Fibroblast of skin of back (primary cell): Measurements from ENCODE around the gene HLA-B. TPM values are rescaled to one million over a fixed set of nuclear protein-coding genes. Genes with fewer than 3 reads are reported as not detected.
"Not testable (repeated sequence)": the region's sequence is repeated elsewhere in the genome, so short reads cannot be mapped to it uniquely, and the experiment has no call there.

Source experiments
- DNase-seq: peaks from one replicate; pipeline ENCODE4 v3.0.0-alpha.2; 2013
- polyA plus RNA-seq, 2 experiments: library from polyadenylated mRNA; unstranded; fragments of 120-200 nt; gene quantifications; one replicate each; pipeline ENCODE4 v1.2.1, GENCODE V29; 2013; ENCODE audit not compliant: insufficient read length in 2 of 2

The HLA-B gene
- 388 TPM for polyA plus RNA-seq (2013, experiment 1 of 2; ENCODE audit: insufficient read length)
- polyA plus RNA-seq (2013, experiment 2 of 2; ENCODE audit: insufficient read length) = 414 TPM

- peak; percentile 89 for DNase-seq
Measured at GRCh38 chr6:31356946-31357466, at the start of gene HLA-B. HLA-B (minus strand) TSS chr6:31357179; CDS start chr6:31357158, 21 bp downstream.

DNA sequence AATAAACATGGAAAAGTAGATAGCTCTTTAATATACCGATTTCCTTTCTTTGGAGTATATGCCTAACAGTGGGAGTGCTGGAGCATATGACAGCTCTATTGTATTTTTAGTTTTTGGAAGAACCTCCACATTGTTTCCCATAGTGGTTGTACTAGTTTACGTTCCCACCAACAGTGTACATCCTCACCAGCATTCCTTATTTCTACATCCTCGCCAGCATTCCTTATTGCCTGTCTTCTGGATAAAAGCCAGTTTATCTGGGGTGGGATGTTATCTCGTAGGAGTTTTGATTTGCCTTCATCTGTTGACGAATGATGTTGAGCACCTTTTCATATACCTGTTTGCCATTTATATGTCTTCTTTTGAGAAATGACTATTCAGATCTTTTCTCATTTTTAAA, 49.0 kb upstream of the HLA-B start:
- no peak for DNase-seq

DNA sequence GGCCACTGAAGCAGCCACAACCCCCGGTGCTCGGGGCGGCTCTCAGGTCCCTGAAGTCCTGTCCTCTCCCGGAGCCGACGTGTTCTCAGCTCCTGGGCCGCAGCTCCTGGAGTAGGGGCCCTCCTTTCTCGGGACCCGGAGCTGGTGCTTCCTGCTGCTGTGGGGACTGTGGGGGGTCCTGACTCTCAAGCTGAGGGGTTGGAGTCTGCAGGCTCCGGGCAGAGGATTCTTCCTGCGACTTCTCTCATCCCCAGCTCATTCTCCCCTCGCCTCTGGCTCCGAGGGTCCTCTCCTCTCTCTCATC, 47.0 kb upstream of the HLA-B start:
- not testable (repeated sequence) for DNase-seq

DNA sequence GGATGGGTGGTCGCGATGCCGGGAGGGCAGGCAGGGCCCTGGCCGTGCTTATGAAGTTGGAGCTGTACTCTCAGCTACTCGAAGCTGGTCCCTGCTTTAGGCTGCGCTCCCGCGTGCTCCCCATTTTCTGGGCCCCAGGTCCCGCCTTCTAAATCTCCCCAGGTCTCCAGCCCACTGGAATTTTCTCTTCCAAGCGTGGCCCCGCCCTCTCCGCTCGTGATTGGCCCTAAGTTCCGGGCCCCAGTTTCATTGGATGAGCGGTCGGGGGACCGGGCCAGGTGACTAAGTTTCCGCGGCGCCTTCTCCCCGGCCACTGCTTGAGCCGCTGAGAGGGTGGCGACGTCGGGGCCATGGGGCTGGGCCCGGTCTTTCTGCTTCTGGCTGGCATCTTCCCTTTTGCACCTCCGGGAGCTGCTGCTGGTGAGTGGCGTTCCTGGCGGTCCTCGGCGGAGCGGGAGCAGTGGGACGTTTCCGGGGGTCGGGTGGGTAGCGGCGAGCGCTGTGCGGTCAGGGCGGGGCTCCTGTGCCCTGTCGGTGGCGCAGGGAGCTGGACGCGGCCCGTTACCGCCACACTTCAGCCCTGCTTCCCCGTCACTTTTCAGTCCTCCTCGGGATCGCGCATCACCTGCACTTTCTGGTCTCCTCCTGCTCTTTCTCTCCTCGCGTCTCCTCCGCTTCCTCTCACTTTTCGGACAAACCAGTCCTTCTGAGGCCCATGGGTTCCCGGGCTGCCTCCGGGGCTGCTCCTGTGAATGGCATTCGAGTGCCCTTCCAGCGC, 46.5 kb upstream of the HLA-B start, which contains the start of gene MICA:
Gene MICA, plus strand, starts transcription at position 313 of the 778 bp plus-strand sequence. Its CDS starts 38 bp downstream, at position 351.
- DNase-seq = peak; percentile 90

DNA sequence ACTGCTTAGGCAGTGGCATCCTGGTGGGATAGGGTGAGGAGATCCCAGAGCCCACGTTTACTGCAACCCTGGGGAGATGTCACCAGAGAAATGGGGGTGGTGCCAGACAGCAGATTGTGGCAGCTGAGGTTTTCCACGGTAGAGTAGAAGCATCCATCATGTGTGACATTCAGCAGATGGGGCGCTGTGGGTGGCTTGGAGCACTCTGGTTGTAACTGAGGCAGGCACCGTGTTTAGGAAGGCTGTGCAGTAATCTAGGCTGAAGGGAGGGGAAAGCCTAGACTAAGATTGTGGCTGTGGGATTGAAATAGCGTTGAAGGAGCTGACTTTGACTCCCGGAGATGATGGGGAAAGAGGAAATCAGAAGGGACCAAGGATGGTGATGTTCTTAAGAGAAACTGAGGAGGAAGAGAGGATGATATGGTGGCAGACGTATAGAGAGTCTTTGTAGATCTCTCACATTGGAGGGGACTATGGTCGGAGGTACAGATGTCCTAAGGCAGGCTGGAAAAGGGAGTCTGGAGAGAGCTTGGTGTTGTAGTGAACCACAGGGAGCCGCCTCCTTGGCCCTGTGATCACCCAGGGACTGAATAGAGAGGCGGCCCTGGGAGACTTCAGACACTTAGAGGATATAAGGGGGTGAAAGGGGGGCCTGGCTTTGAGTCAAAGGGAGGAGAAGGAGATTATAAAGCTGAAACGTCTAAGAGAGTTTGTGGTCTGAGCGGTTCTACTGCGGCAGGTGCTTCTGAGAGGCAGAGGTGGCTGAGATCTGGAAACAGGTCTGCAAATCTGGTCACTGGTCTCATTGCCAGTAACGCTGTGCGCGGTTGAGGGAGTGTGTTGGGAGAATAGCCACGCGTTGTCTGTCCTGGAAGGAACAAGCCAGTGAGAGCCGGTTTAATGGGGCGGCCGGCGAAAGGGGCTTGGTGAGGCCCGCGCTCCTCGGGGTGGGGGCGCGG, 45.6 kb upstream of the HLA-B start:
- DNase-seq = no peak

DNA sequence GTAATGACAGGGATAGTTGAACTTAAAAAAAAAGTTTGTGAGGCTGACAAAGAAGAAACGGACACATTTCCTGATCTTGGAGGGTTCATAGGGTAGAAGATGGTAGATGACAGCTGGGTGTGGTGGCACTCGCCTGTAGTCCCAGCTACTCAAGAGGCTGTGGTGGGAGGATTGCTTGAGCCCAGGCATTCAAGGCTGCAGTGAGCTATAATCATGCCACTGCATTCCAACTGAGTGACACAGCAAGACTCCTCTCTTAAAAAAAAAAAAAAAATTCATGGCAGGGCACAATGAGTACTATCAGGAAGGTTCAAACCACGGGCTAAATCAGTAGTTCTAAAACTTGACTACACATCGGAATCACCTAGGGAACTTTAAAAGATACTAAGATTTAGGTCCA, 44.4 kb upstream of the HLA-B start:
- peak; percentile 92 for DNase-seq

GRCh38 chr6:31400467-31401289, 43.7 kb upstream of the HLA-B start:
- DNase-seq = peak; percentile 74

- peak; percentile 90 for DNase-seq
Measured at GRCh38 chr6:31399589-31400466, 42.8 kb upstream of the HLA-B start.

- no peak for DNase-seq
Measured at GRCh38 chr6:31397901-31398525, 41.0 kb upstream of the HLA-B start.

DNA sequence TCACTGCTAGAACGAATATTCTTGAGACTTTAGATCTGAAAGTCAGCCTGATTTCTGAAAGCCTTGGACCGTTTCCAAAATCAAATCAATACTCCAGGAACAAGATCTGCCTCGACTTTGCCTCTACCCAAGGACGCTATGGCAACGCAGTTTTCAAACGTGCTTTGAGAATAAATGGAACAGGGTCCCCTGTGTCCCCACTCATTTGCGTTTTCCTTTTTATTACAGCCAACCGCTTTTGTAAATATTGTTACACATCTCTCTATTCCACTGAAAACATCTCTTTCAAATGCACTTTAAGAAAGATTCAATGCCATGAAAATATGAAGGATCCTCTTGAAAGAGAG, 40.1 kb upstream of the HLA-B start:
- not testable (repeated sequence) for DNase-seq

- peak; percentile 76 for DNase-seq
Measured at GRCh38 chr6:31396422-31397152, 39.6 kb upstream of the HLA-B start.

GRCh38 chr6:31395832-31396231, 38.9 kb upstream of the HLA-B start:
- no peak for DNase-seq

DNA sequence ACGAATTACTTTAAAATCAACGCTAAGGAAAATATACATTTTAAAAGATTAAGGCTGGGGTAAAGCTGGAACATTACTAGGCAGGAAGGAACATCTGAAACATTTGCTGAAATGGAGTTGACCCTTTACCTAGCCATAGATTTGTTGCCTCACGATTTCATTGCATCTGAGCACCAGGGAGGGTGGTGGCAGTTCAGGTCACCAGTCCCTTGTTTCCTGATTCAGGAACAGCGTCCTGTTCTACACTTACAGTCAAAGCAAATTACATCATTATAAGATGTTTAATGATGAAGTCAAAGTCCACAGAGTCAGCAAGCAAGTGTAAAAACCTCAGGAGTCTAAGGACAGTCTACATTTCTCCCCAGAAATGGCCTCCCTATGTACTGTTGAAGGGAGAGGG, 37.4 kb upstream of the HLA-B start:
- DNase-seq = no peak

- DNase-seq = no peak
Measured at GRCh38 chr6:31393932-31394331, 37.0 kb upstream of the HLA-B start.

DNA sequence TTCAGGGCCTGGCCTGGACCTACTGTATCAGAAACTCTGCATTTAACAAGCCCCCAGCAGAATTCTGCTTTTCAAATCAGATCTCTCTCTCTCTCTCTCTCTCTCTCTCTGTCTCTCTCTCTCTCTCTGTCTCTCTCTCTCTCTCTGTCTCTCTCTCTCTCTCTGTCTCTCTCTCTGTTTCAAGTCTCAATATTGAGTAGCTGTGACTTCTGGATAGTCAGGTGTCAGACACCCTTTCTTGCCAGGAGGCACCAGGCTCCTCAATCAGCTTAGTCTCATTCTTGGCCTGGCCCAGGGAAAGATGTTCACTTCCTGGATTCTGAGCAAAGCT, 32.8 kb upstream of the HLA-B start:
- DNase-seq = not testable (repeated sequence)

DNA sequence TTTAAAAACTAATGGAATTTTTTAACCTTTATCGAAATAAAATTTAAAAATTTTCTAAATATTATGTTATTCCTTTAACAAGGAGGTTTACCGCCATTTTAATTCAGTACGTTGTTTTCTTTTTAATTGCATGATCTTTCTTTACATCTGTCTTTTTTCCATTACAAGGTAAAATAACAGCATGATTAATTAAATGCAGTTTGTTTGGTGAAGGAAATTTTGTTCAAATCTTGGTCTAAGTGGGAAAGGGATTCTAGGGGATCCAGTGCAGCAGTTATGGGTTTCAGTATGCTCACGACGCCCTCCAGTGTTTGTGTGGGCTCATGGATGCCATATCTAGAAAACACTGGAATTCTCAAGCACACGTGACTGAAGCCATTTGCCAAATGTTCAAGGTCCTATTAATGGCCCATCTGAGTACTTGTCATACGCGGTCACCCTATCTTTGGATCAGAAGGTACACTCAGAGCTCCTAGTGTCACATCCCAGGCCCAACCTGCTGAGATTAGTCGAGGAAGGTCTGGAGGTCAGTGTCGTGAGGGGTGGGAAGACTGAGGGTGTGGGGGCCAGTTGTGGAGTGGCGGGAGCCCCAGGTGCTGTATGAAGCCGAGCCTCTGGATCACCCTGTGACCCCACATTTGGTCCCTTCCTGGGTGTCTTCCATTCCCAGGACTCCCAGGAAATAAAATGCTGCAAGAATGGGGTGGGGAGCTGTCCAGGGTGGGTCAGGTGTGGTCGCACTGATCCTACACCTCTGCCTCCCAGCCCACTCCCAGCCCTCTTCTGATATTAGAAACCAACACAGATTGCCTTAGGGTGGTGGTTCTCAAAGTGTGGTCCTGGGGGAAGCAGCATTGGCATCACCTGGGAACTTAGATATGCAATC, 32.2 kb upstream of the HLA-B start:
- DNase-seq = not testable (repeated sequence)

DNA sequence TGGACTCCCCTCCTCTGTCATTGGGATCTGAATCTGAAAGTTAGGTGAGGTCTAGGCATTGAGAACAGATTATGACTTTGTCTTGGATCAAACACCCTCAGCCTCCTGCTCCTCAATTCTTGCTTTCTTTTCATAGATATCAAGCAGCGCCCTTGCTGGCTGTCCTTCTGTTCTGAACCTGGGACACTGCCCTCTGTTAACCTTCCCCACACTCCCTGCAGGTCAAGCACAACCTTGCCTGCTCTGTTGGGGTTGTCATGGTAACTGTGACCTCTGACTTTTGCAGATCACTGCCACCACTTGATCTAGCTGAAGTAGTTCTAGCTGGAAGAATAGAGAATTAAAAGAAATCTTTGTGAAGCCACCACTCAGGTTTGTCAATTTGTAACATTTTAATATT, 30.0 kb upstream of the HLA-B start:
- no peak for DNase-seq

DNA sequence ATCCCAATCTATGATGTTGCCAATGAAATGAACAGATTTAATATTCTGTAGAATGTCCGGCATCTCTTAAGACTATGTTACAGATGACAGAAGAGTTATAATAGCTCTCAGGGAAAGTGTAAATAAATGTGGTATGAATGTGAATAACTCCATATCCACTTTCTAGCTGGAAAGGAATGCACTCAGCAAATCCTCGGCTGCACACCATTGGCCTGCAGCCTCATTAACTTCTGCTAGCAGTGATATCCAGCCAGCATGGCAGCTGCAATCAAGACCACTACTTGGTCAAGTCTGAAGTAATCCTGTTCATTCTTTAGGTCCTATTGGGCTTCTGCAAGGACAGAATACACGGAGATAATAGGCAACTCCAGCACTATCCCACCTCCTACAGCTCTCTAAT, 29.1 kb upstream of the HLA-B start:
- no peak for DNase-seq

DNA sequence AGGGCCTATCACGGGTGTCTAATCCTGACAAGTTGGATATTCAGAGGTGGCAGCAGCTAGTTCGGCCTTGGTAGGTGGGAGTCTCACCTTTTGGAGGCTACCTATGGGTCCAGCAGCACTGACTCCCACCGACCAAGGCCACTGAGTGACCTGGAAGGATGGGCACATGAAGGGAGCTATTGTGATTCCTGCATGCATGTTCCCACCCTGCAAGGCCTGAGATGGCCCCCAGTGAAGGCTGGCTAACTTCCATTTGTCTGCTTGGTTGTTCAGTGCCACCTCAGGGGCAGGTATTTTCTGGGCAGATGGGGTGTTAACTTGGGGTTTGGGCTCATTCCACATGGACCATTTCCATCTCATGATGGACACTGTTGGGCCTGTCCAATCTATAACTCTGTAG, 28.1 kb upstream of the HLA-B start:
- no peak for DNase-seq
